A549 treated with GW870086 at 1 μM for 4 hours (cell line): ENCODE data around the gene KLRG1. TPM values are rescaled to one million over a fixed set of nuclear protein-coding genes. Genes with fewer than 3 reads are reported as not detected.

Experiments
- total RNA-seq: library from RNA; stranded (reverse); fragments of 200-300 nt; extraction: Qiagen RNA extraction; gene quantifications from 5 replicates; pipeline ENCODE4 v1.2.3, GENCODE V29; 2022; ENCODE audit warnings: low read depth

KLRG1 gene
- 1.1 to 2.6 TPM (median 1.5 TPM) in 5 replicates for total RNA-seq

DNA sequence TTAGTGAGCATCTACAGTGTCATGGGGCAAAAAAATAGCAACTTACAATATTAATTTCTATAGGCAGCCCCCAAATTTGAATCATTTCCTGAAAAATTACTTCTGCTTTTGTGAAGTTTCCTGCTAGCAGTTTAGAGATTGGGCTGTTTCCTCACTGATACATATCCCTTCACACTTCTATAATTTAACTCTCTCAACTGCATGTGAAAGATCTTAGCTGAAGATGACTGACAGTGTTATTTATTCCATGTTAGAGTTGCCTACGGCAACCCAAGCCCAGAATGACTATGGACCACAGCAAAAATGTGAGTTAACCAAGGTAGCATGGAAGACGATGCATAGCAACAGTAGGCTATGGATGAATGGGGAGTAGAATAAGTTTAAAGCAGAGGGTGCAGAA is at the start of gene KLRG1:
KLRG1 (plus strand) TSS at position 134 of the 400 bp plus-strand sequence; CDS start at position 224, 90 bp downstream.

DNA sequence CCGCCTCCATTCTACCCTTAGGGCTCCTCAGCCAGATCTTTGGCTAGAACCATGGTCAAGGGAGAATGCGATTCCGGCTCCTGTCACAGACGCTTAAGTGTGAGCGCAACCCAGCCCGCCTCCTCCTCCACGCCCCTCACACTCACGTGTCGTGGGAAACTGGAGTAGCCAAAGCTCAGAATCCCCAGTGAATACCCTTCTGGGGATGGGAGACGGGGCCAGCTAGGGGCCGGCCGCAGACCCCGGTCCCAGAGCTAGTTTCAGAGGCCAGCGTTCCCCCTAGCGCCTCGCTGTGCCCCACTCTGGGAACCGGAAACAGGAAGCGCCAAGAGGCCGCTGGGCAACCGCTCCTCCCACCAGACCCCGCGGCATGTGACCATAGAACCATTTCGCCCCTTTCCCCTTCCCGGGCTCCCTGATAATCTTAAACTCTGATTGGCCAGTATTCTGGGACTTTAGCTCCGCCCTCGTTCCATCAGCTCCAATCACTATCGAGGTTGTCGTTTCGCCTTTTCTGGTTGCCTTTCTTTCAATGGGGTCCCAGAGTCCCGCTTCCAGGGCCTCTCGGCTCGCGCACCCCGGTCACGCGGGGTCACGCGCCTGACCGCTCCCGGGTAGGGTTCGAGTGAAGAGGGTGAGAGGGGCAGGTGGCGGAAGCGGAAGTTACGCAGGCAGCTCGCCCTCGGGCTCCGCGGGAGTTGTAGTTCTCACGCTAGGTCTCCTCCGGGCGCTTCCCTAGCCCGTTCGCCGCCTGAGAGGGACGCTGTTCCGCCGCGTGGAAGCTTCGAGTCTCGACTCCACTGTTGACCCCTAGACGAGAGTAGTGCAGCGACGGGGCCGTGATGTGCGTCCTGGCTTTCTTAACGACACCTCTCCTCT is 39.8 kb upstream of the KLRG1 start, which contains the start of gene M6PR:
M6PR (minus strand) TSS at position 304 of the 879 bp plus-strand sequence. CDS start 3,241 bp downstream, outside the sequence.

Other genes with a start within 250 kb of the KLRG1 start
- not detected in 5 replicates for gene A2ML1, start 166.9 kb upstream of the KLRG1 start, total RNA-seq
- gene PHC1, start 75.0 kb upstream of the KLRG1 start, total RNA-seq, result 6.9 to 12.3 TPM (median 9.3 TPM) in 5 replicates
- 142 to 158 TPM (median 143 TPM) in 5 replicates for gene M6PR, start 39.9 kb upstream of the KLRG1 start, total RNA-seq
- gene A2M, start 126.4 kb downstream of the KLRG1 start, total RNA-seq, result 0.09 to 0.22 TPM (median 0.17 TPM) in 3 of 5 replicates, not detected in the others
- not detected in 5 replicates for gene PZP, start 218.8 kb downstream of the KLRG1 start, total RNA-seq